Measurements from ENCODE around the gene STIM2.
A peak's percentile ranks its signal among the peaks of the same experiment; 100 is the strongest.
"Not testable (repeated sequence)": the region's sequence is repeated elsewhere in the genome, so short reads cannot be mapped to it uniquely, and the experiment has no call there.

The STIM2 gene

GRCh38 chr4:26860157-26860921 lies at the start of gene STIM2:
Gene STIM2 (plus strand): TSS chr4:26860841.
- peak within 1 kb of the TSS; percentile 91 for H3K27ac ChIP-seq
- TF ChIP-seq CTCF (IDR thresholded peaks at IDR 0.05) (peak; percentile 23), ZFX (IDR thresholded peaks at IDR 0.05; ENCODE audit: borderline replicate concordance) (no peak)

GRCh38 chr4:26811571-26811970 lies 49.1 kb upstream of the STIM2 start:
- not testable (repeated sequence) for H3K27ac ChIP-seq

GRCh38 chr4:26812049-26812714 lies 48.5 kb upstream of the STIM2 start:
- TF ChIP-seq ZFX (IDR thresholded peaks at IDR 0.05; ENCODE audit: borderline replicate concordance) (no peak), CTCF (IDR thresholded peaks at IDR 0.05) (no peak)

GRCh38 chr4:26813698-26814097 lies 46.9 kb upstream of the STIM2 start:
- no peak overlapping the region for H3K27ac ChIP-seq
- TF ChIP-seq CTCF (IDR thresholded peaks at IDR 0.05), result no peak
- no peak for TF ChIP-seq ZFX (IDR thresholded peaks at IDR 0.05; ENCODE audit: borderline replicate concordance)

More at GRCh38 chr4:26812049-26812714, 48.5 kb upstream of the STIM2 start:
- H3K27ac ChIP-seq, result no peak overlapping the region

GRCh38 chr4:26815199-26815598 lies 45.4 kb upstream of the STIM2 start:
- no peak overlapping the region for H3K27ac ChIP-seq
- TF ChIP-seq ZFX (IDR thresholded peaks at IDR 0.05; ENCODE audit: borderline replicate concordance), result no peak
- no peak for TF ChIP-seq CTCF (IDR thresholded peaks at IDR 0.05)

- TF ChIP-seq CTCF (IDR thresholded peaks at IDR 0.05) (no peak), ZFX (IDR thresholded peaks at IDR 0.05; ENCODE audit: borderline replicate concordance) (no peak)
- H3K27ac ChIP-seq, result no peak overlapping the region
These were observed 44.9 kb upstream of the STIM2 start for GRCh38 chr4:26815706-26816105.

GRCh38 chr4:26819026-26819425 lies 41.6 kb upstream of the STIM2 start:
- TF ChIP-seq ZFX (IDR thresholded peaks at IDR 0.05; ENCODE audit: borderline replicate concordance), result no peak
- no peak for TF ChIP-seq CTCF (IDR thresholded peaks at IDR 0.05)
- no peak overlapping the region for H3K27ac ChIP-seq

Data from 22Rv1 (cell line).